ENCODE measurements around the gene TAPBPL. TPM values are rescaled to one million over a fixed set of nuclear protein-coding genes. Genes with fewer than 3 reads are reported as not detected.

Gene TAPBPL
- total and polyA plus RNA-seq, 2 of the 13 experiments (the other 11 are each of a cell fraction or from before 2014, with no cell fraction given): 10.0 to 14.5 TPM

GRCh38 chr12:6451348-6452244 is at the start of gene TAPBPL (continued):
- TF ChIP-seq CSRNP2 (CRISPR knock-in tag; conservative IDR thresholded peaks at IDR 0.05; ENCODE audit: low read depth): no peak
- TF ChIP-seq CCDC6 (CRISPR knock-in tag; IDR thresholded peaks at IDR 0.05): peak; percentile 85
- no peak for TF ChIP-seq DPF2 (CRISPR knock-in tag; IDR thresholded peaks at IDR 0.05; ENCODE audit: borderline replicate concordance, low read depth)
- no peak for TF ChIP-seq NCOA2 (CRISPR knock-in tag; IDR thresholded peaks at IDR 0.05)
- TF ChIP-seq ZNF512B (CRISPR knock-in tag; IDR thresholded peaks at IDR 0.05; ENCODE audit: borderline replicate concordance): no peak
- TF ChIP-seq MAX (IDR thresholded peaks at IDR 0.05): peak; percentile 95
- no peak for TF ChIP-seq ZNF30 (CRISPR knock-in tag; IDR thresholded peaks at IDR 0.05)
- TF ChIP-seq ZNF3 (CRISPR knock-in tag; IDR thresholded peaks at IDR 0.05): no peak
- TF ChIP-seq ZNF781 (CRISPR knock-in tag; IDR thresholded peaks at IDR 0.05; ENCODE audit: borderline replicate concordance, not compliant biosample characterization): no peak
- TF ChIP-seq TARDBP (CRISPR knock-in tag; IDR thresholded peaks at IDR 0.05): no peak
- TF ChIP-seq MTF2 (CRISPR knock-in tag; IDR thresholded peaks at IDR 0.05; ENCODE audit: borderline replicate concordance): no peak
- 0 out of 2 replicates have a peak, but pooled peaks have one; percentile 38 for TF ChIP-seq ZNF790 (CRISPR knock-in tag; IDR thresholded peaks at IDR 0.05; ENCODE audit: borderline replicate concordance)
- peak; percentile 75 for TF ChIP-seq SRF (IDR thresholded peaks at IDR 0.05; ENCODE audit: low read depth, low read length)
- TF ChIP-seq CEBPZ (IDR thresholded peaks at IDR 0.05; ENCODE audit: low read length): no peak
- TF ChIP-seq ZNF326 (CRISPR knock-in tag; IDR thresholded peaks at IDR 0.05; ENCODE audit: borderline replicate concordance): no peak
- TF ChIP-seq HBP1 (CRISPR knock-in tag; IDR thresholded peaks at IDR 0.05; ENCODE audit: low read depth): peak; percentile 59; the same call in 1 of the 2 replicates
- no peak for TF ChIP-seq DNMT3B (CRISPR knock-in tag; conservative IDR thresholded peaks at IDR 0.05)

All from HepG2 (cell line).